ENCODE data around the gene ZNF888.
A peak's percentile ranks its signal among the peaks of the same experiment; 100 is the strongest.
"Not testable (repeated sequence)": the region's sequence is repeated elsewhere in the genome, so short reads cannot be mapped to it uniquely, and the experiment has no call there.

Gene ZNF888

DNA sequence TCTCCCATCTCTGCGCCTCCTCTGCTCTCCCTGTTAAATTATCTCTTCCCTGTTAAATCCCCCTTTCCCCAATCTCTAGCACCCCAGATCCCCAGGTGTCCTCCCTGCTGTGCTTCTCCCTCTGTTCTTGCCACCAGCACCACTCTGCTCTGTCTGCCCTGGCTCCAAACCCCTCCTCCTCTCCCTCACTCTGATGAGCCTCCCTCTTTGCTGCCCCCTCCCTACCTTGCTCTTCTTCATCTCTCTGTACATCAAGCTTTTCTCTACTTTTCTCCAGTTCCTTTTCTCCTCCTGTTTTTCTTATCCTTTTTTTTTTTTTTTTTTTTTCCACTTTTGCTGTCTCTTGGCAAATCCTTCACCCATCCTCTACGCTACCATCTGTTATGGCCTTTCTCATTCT lies 18.3 kb upstream of the ZNF888 start:
- DNase-seq, result not testable (repeated sequence)

DNA sequence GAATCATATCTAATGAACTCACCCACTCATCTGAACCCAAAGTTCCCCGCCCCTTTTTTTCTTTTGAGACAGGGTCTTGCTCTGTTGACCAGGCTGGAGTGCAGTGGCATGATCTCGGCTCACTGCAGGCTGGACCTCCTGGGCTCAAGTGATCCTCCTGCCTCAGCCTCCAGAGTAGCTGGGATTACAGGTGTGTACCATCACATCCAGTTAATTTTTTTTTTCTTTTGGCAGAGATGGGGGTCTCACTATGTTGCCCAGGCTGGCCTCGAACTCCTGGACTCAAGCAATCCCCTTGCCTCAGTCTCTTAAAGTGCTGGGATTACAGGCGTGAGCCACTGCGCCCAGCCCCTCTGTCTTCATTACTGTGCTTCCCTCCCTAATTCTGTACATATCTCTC lies 17.7 kb upstream of the ZNF888 start:
- DNase-seq, result not testable (repeated sequence)

DNA sequence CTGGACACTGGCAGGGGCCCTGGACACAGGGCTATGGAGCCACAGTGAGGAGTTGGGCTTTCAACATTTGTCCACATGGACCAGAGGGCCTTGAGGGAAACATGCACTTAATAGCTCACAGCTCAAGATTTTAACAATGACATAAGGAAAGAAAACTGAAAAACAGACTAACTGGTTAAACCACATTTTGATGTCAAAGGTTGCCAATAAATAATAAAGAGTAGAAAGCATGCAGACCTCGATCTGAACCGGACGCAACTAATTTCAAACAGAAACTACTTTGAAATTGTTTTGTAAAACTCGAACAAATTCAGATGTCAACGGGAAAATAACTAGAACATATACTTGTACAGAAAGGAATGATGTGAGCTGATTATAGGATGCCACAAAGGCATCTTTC lies 15.5 kb upstream of the ZNF888 start:
- no peak for DNase-seq

DNA sequence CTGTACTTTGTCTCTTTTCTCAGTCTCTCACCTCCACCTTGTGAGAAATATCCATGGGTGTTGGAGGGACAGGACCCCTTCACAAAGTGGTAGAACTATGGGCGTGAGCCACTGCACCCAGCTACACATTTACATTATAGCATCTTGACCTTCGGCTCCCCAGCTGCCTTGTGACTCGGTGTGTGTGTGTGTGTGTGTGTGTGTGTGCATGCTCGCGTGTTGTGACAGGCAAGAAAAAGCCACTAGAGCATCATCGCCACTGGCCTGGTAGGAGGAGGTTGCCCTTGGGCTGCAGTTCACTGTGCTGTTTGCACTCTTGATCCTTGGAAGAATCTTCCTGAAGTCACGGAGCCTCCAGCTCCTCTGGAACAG lies 13.7 kb upstream of the ZNF888 start:
- DNase-seq, result no peak

DNA sequence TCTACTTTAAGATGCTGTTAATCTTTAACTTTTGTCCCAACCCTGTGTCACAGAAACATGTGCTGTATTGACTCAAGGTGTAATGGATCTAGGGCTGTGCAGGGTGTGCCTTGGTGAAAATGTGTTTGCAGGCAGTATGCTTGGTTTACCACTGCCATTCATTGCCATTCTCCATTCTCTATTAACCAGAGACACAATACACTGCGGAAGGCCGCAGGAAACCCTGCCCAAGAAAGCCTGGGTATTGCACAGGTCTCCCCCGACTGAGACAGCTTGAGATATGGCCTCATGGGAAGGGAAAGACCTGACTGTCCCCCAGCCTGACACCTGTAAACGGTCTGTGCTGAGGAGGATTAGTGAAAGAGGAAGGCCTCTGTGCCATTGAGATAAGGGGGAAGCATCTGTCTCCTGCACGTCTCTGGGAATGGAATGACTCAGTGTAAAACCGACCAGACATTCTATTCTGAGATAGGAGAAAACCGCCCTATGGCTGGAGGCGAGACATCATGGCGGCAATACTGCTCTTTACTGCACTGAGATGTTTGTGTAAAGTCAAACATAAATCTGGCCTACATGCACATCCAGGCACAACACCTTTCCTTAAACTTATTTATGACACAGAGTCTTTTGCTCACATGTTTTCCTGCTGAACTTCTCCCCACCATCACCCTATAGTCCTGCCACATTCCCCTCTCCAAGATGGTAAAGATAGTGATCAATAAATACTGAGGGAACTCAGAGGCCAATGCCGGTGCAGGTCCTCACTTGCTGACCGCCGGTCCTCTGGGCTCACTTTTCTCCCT lies 13.1 kb upstream of the ZNF888 start:
- DNase-seq, result no peak

DNA sequence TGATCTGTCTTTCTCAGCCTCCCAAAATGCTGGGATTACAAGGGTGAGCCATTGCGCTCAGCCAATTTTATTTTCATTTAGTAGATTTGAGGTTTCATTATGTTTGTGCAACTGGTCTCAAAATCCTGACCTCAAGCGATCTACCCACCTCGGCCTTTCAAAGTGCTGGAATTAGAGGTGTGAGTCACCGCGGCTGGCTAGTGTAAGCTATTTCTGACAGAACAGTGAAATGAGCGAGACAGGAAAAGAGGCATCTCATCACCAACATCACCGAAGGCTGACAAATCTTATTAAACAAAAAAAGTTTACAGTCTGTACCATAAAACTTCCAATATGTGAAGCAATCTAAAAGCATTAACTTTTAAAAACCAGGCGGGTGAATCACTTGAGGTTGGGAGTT lies 12.2 kb upstream of the ZNF888 start:
- no peak for DNase-seq

DNA sequence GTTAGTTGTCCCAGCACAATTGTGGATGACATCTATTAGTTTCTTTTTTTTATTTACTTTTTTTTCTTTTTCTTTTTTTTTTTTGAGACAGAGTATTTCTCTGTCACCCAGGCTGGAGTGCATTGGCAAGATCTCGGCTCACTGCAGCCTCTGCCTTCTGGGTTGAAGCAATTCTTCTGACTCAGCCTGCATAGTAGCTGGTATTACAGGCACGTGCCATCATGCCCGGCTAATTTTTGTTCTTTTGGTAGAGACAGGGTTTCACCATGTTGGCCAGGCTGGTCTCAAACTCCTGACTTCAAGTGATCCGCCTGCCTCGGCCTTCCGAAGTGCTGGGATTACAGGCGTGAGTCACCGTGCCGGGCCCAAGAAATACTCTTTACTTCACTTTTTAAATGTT lies 1.4 kb upstream of the ZNF888 start:
- not testable (repeated sequence) for DNase-seq

DNA sequence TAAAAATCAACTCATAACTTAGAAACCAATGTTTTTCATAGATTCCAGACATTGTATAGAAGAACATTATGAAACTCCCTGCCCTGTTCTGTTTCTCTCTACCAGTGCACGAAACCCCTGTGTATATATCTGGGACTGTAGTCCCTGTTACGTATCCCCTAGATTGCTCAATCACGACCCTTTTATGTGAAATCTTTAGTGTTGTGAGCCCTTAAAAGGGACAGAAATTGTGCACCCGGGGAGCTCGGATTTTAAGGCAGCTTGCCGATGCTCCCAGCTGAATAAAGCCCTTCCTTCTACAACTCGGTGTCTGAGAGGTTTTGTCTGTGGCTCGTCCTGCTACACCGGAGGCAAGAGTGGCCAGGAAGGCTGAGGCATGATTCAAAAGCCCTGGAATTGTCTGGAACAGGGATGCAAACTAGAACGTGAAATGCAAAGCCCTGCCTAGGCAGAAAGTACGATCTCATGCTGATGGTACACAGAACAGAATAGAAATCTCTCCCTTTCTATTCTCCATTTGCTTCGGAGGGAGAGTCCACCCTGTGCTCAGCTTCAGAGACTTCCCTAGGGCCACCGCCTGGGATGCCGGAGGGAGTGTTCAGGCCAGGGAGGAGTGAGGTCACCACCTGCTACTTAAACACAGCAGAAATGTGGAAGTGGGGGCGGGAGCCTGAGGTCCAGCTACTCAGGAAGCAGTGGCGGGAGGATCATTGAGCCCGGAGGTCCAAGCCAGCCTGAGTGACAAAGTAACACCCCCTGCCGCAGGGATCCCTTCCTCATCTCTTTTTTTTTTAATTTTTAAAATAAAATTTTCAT lies 758 bp upstream of the ZNF888 start:
- no peak for DNase-seq

DNA sequence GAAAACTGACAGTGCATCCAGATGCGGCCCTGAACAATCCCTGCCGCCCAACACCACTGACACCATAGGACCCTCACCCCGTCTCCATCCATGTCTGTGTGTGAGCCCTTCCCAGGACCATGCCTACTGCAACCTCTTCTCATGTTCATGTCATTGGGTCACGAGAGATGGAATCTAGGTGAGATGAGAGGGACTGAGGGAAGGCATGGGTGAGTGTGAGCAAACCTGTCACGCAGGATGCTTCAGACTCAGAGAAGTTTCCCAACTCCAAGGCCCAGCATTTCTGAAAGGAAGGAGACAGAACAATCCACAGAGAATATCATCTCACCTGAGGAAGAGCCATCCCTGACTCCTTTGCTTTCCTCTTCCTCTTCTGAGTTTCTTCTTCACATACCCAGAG lies 5.7 kb downstream of the ZNF888 start:
- no peak for DNase-seq

DNA sequence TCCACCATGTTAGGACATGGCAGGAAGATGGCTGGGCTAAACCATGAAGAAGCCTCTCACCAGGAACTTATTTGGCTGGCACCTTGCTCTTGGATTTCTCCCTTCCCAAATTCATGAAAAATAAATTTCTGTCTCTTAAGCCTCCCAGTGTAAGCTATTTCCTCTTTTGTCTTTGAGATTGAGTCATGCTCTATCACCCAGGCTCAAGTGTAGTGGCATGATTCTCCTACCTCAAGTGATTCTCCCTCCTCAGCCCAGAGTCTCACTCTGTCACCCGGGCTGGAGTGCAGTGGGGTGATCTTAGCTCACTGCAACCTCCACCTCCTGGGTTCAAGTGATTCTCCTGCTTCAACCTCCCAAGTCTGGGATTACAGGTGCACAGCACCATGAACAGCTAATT lies 12.6 kb downstream of the ZNF888 start:
- no peak for DNase-seq

DNA sequence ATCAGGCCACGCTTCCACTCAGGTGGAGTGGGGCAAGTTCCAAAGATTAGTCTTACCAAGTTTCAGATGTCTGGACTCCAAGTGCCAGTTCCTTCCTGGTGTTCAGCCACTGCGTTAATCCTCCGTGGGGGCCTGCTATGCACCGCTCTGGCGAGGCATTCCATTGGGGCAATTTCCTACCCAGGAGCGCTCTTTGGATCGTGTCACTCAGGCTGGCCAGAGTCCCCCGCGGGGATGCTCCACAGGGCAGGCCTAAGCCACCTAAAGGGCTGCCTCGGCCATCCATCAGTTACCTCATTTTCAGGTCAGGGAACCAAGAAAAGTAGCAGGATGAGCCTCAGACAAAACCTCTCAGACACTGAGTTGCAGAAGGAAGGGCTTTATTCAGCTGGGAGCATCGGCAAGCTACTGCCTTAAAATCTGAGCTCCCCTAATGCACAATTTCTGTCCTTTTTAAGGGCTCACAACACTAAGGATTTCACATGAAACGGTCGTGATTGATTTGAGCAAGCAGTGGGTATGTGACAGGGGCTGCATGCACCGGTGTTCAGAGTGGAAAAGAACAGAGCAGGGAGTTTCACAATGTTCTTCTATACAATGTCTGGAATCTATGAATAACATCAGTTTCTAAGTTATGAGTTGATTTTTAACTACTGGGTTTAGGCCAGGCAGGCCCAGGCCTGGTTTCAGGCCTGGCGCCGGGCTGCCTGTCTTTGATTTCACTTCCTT lies 19.0 kb downstream of the ZNF888 start:
- not testable (repeated sequence) for DNase-seq

DNA sequence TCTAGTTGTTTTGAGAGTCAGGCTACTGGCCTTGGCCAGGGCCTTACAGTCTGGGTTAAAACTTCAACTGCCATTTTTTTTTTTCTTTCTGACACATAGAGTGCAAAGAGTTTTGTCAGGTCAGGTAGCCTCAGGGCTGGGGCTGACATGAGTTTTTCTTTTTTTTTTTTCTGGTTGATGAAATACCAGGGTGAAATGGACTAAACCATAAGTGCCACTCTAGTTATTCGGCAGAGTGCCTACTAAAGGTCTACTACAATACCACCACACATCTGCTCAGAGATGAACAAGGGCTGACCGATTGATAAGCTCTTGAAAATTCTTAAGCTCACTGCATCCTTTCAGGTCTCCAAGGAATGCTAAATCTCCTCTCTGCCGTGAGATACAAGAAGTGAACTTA lies 21.4 kb downstream of the ZNF888 start:
- DNase-seq, result no peak

DNA sequence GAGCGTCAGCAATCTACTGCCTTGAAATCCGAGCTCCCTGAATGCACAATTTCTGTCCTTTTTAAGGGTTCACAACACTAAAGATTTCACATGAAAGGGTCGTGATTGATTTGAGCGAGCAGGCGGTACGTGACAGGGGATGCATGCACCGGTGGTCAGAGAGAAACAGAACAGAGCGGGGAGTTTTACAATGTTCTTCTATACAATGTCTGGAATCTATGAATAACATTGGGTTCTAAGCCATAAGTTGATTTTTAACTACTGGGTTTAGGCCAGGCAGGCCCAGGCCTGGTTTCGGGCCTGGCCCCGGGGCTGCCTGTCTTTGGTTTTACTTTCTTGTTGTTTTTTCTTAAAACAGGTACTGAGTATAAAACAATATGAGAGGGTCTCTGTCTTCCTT lies 24.6 kb downstream of the ZNF888 start:
- not testable (repeated sequence) for DNase-seq

DNA sequence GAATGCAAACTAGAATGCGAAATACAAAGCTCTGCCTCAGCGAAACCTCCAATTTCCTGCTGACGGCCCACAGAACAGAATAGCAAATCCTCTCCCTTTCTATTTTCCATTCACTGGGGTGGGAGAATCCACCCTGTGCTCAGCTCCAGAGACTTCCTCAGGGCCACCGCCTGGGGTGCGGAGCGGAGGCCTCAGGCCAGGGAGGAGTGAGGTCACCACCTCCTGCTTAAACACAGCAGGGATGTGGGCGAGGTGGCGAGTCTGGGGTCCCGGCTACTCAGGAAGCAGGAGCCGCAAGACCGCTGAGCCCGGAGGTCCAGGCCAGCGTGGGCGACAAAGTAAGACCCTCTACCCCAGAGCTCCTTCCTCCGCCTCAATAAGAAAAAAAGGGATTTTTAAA lies 25.1 kb downstream of the ZNF888 start:
- DNase-seq, result no peak

DNA sequence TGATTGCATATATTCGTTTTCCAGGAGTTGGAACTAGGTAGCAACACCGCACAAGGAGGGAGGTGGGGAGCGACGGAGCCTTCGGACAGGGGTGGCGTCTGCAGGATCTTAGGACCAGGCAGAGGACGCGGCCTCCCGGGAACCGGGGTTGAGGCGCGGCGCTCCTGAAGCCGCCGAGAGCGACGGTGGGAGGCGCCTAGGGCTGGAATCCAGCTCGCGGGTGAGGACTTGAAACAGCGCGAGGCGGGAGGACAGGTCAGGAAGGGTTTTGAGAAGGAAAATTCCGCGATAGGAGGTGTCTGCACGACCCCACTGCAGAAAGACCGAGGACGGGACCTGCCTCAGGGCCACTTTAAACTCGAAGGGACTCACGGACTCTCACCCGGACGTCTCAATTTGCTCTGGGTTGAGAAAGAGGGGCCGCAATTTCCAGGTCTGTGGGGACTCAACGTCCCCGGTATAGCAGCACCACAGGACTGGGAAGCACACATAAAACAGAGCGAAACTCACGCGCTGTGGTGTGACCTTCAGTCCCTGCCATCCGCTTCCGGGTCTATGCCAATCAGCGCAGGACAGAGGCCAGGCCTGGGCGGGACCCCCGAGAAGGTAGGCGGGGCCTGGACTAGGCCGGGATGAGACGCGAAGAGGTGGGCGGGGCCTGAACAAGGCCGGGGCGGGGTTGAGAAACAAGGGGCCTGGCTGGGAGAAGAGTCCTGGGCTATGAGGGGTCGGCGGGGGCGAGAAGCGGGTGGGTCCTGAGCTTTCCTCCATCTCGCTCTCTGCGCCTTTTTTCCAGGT lies 25.9 kb downstream of the ZNF888 start, which contains the start of gene ZNF320:
Gene ZNF320, minus strand, starts transcription at position 498 of the 798 bp plus-strand sequence. CDS start 7,380 bp downstream, outside the sequence.
- peak; percentile 90 to 91 for DNase-seq

DNA sequence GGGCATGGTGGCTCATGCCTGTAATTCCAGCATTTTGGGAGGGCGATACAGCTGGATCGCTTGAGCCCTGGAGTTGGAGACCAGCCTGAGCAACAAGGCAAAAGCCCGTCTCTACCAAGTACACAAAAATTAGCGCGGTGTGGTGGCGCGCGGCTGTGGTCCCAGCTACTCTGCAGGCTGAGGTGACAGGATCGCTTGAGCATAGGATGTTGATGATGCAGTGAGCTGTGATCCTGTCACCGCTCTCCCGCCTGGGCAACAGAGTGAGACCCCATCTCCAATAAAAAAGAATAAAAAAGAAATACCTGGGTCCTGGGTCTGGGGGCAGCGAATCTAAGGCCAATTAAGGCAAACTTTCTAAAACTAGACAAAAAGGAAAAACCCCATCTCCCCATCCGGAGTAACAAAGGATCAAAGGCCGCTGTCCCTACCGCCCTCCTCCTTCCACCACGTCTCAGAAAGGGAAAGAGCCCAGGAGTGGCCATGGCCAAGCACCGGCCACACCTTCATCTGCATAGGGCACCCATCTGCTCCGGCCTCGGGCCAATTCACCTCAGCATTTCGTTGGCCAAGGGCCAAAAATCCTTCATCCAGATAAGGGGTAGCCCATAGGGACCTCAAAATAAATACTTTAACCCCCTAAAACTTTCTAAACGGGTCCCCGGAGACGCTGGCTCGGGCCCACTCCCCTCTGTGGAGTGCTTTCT lies 26.6 kb downstream of the ZNF888 start:
- DNase-seq, result peak in 1 of 2 experiments; percentile 7

DNA sequence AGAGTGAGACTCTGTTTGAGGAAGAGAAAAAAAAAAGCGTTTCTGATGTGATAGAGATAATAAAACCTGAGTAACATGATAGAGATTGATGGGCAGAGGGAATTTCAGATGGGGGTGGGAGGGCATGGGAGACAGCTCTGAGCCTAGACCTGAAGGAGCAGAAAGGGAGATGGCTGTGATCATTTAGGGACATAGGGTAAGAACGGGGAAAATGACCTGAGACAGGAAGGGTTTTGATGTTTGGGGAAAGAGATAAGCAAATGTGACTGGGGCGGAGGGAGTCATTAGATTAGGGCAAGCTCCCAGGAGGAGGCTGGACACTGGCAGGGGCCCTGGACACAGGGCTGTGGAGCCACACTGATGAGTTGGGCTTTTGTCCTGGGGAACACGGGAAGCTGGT lies 31.9 kb downstream of the ZNF888 start:
- DNase-seq, result no peak

DNA sequence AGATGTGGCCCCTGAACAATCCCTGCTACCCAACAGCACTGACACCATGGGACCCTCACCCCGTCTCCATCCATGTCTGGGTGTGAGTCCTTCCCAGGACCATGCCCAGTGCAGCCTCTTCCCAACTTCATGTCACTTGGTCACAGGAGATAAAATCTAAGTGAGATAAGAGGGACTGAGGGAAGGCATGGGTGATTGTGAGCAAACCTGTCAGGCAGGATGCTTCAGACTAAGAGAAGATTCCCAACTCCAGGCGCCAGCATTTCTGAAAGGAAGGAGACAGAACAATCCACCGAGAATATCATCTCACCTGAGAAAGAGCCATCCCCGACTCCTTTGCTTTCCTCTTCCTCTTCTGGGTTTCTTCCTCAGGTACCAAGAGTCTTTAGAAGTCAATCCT lies 33.3 kb downstream of the ZNF888 start:
- no peak for DNase-seq

DNA sequence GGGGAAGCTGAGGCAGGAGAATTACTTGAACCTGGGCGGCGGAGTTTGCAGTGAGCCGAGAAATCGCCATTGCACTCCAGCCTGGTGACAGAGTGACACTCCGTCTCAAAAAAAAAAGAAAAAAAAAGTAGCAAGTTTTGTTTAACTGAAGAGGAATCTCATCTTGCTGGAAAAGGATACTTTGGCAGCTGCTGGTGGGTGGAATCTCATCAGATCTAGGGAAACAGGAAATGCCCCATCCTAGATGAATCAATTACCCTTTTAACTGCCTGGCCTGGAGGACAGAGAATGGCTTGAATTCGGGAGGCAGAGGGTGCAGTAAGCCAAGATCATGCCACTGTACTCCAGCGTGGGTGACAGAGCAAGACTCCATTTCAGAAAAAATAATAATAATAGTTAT lies 34.2 kb downstream of the ZNF888 start:
- no peak for DNase-seq

DNA sequence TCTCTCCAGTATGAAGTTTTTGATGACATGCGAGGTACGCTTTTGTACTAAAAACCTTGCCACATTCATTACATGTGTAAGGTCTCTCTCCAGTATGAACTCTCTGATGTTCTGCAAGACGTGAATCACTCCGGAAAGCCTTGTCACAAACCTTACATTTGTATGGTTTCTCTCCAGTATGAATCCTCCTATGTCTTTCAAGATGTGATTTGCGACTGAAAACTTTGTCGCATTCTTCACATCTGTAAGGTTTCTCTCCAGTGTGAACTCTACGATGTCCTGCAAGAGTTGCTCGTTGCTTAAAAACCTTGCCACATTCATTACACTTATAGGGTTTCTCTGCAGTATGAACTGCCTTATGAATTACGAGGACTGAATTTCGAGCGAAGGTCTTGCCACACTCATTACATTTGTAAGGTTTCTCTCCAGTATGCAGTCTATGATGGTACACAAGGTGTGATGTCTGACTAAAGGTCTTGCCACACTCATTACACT lies 42.3 kb downstream of the ZNF888 start:
- no peak for DNase-seq

DNA sequence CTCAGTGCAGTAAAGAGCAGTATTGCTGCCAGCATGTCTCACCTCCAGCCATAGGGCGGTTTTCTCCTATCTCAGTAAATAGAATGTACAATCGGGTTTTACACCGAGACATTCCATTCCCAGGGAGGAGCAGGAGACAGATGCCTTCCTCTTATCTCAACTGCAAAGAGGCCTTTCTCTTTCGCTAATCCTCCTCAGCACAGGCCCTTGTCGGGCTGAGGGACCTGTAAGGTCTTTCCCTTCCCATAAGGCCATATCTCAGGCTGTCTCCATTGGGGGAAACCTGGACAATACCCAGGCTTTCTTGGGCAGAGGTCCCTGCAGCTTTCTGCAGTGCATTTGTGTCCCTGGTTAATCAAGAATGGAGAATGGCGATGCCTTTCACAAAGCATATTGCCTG lies 50.2 kb downstream of the ZNF888 start:
- not testable (repeated sequence) for DNase-seq

DNA sequence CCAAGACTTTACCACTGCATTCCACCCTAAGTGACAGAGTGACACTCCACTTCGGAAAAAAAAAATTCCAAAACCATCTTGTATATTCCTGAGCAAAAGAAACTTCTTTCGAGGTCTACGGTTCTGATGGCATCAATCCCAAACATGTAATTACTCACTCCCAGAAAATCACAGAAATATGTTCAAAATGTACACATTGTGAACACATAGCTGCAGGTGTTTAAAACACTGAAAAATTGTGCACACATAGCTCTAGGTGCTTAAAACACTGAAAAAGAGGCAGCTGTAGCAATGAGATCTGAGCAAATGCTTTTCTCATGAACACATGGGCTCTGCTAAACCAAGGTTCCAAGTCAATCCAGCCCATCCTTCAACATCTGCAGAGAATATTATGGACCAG lies 51.8 kb downstream of the ZNF888 start:
- no peak for DNase-seq
